ENCODE measurements around the gene GID8.

DNA sequence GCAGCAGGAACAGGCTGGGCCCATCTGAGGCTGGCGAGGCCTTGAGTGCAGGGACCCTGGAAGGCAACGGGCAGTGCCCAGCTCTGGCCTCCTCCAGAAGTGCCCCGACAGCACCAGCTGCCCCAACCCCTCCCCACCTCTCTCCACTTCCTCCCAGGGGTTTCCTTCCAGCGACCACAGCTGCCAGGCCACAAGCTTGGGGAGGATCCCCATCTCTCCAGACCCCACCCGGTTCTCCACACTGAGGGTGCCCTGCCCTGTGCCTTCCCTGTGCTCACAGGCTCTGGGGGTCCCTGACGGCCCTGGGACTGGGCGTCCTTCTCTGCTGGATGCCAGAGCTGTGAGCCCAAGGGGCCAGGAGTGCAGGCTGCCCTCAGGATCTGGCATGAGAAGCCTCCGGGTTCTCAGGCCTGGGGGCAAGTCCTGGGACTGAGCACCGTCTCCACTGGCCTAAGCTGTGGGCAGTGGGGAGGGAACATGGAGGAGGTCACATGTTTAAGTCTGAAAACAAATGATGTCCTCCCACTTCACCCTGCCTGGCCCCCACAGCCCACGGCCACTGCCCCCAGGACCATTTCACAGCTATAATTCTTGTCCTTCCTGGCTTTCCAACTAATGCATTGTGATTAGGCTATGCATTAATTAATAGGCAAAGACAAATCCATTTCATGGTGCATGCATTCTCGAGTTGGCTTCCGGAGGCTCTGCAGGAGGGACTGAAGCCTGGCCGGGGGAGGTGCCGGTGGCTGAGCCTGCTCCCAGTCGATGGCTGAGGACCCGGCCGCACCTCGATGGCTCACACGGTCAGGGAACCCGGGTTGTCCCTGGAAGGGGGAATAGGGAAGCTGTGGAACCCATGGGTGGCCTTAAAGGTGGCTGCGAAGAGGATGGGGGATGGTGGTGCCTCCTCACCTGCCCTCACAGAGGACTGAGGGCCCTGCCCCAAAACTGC lies 44.5 kb downstream of the GID8 start:
- no peak for TF ChIP-seq POLR2AphosphoS5 (IDR thresholded peaks at IDR 0.05; ENCODE audit: low read depth, low read length)
- TF ChIP-seq, protein P1, sequence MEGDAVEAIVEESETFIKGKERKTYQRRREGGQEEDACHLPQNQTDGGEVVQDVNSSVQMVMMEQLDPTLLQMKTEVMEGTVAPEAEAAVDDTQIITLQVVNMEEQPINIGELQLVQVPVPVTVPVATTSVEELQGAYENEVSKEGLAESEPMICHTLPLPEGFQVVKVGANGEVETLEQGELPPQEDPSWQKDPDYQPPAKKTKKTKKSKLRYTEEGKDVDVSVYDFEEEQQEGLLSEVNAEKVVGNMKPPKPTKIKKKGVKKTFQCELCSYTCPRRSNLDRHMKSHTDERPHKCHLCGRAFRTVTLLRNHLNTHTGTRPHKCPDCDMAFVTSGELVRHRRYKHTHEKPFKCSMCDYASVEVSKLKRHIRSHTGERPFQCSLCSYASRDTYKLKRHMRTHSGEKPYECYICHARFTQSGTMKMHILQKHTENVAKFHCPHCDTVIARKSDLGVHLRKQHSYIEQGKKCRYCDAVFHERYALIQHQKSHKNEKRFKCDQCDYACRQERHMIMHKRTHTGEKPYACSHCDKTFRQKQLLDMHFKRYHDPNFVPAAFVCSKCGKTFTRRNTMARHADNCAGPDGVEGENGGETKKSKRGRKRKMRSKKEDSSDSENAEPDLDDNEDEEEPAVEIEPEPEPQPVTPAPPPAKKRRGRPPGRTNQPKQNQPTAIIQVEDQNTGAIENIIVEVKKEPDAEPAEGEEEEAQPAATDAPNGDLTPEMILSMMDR (IDR thresholded peaks at IDR 0.05 in 2 of 3, conservative IDR thresholded peaks at IDR 0.05 in 1 of 3; ENCODE audit: borderline replicate concordance in 1 of 3, insufficient read depth in 1 of 3, low read depth in 2 of 3, low read length in 2 of 3) = no peak
- TF ChIP-seq POLR2A (IDR thresholded peaks at IDR 0.05; ENCODE audit: borderline replicate concordance, extremely low read depth, insufficient read depth, insufficient read length) = no peak
- no peak for TF ChIP-seq FOSL1 (IDR thresholded peaks at IDR 0.05; ENCODE audit: low read depth)
- TF ChIP-seq SP1 (IDR thresholded peaks at IDR 0.05; ENCODE audit: low read depth) = no peak
